ENCODE data around the gene RILPL1.
"Not testable (repeated sequence)": the region's sequence is repeated elsewhere in the genome, so short reads cannot be mapped to it uniquely, and the experiment has no call there.

Gene RILPL1

DNA sequence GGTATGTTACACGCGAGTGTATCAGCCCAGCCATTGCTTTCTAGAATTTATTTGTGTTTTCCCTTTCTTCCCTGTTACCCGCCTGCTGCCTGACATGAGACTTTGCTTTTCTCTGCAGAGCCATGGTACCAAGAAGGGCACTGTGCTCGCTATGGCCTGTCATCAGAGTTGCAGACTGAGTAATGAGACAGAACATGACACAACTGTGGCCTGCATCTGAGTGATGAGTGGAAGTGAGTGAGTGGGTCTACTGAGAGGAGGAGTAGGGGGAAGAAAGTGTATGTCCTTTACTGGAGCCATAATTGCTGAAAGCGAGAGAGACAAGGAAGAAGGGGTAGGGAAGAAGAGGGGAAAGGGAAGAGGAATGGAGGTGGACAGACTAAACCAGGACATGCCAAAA lies 2.9 kb downstream of the RILPL1 start:
- DNase-seq (ENCODE audit: low read depth in 2 of 2) = no peak

- no peak for DNase-seq (ENCODE audit: low read depth in 2 of 2)
These were observed 3.8 kb downstream of the RILPL1 start for GRCh38 chr12:123529686-123530085.

- no peak for DNase-seq (ENCODE audit: low read depth in 2 of 2)
These were observed 4.7 kb downstream of the RILPL1 start for GRCh38 chr12:123528858-123529257.

DNA sequence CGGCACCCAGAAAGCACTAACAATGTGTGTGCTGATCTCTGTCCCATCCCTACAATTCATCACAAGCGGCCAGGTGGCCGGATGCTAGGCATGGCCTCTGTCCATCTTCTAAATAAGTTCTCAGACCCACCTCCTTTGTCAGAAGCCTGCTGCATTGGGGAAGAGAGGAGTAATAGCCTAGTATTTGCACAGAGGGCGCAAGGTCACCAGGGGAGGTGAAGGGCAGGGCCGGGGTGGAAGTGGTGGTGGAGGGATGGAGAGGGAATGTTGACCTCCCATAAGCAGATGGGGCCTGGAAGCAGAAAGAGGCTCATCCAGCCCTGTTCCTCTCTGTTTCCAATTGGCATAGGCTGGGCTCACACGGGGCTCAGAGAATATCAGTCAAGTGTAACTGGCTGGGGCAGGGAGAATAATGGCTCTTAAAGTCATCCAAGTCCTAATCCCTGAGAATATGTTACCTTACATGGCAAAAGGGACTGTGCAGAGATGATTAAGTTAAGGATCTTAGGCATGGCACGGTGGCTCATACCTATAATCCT lies 6.9 kb downstream of the RILPL1 start:
- no peak for DNase-seq (ENCODE audit: low read depth in 2 of 2)

GRCh38 chr12:123524378-123524777 lies 9.1 kb downstream of the RILPL1 start:
- DNase-seq (ENCODE audit: low read depth in 2 of 2) = no peak

- no peak for DNase-seq (ENCODE audit: low read depth in 2 of 2)
These were observed 10.0 kb downstream of the RILPL1 start for GRCh38 chr12:123523518-123523917.

- DNase-seq (ENCODE audit: low read depth in 2 of 2) = no peak
These were observed 11.4 kb downstream of the RILPL1 start for GRCh38 chr12:123522164-123522563.

DNA sequence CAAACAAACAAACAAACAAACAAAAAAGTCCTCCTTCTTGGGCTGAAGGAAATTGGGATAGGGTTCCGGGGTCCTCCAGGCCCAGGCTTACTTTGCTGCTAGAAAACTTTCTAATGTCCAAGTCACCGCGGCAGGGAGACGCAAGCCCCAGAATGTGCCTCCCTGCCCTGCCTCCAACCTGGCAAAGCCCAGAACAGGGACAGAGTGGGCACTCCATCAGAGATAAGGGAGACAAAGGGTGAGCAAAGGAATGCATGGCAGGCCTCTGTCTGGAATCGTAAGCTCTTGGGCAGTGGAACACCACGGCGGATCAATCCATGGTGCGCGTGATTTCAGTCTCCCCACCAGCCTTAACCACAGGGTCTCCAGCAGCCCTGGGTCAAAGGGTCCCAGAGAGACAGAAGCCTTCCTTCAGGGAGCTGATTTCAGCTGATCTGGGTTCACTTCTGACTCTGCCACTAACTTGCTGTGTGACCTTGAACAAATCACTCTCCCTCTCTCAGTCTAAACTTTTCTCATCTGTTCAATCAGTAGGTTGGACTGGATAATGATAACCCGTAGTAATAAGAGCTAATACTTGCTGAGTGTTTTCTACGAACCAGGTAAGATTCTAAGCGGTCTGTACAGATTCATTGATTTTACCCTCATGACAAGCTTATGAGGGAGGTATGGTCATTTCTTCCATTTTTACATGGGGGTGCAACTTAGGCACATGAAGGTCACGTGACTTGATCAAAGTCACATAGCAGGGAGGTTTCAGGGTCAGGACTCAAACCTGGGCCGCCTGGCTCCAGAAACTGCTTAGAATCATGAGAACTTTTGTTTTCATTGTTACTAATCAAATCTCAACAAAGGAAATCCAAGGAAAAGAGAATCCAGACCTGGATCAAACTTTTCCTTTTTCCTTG lies 12.7 kb downstream of the RILPL1 start:
- no peak for DNase-seq (ENCODE audit: low read depth in 2 of 2)

- DNase-seq (ENCODE audit: low read depth in 2 of 2) = no peak
These were observed 14.1 kb downstream of the RILPL1 start for GRCh38 chr12:123519141-123520001.

GRCh38 chr12:123516216-123516780 lies 17.2 kb downstream of the RILPL1 start:
- no peak for DNase-seq (ENCODE audit: low read depth in 2 of 2)

DNA sequence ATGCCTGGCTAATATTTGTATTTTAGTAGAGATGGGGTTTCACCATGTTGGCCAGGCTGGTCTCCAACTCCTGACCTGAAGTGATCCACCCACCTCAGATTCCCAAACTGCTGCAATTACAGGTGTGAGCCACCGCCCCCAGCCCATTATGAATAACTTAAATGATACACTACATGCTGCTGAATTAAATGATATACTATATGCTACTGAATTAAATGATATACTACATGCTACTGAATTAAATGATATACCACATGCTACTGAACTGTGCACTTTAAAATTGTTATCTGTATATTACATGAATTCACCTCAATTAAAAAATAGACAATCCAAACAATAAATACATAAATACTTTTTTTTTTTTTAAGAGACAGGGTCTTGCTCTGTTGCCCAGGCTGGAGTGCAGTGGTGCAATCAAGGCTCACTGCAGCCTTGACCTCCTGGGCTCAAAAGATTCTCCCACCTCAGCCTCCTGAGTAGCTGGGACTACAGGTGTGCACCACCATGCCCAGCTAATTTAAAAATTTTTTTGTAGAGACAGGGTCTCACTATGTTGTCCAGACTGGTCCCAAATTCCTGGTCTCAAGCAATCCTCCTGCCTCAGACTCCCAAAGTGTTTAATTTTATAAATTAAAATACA lies 18.8 kb downstream of the RILPL1 start:
- not testable (repeated sequence) for DNase-seq (ENCODE audit: low read depth in 2 of 2)

- DNase-seq (ENCODE audit: low read depth in 2 of 2) = no peak
These were observed 19.7 kb downstream of the RILPL1 start for GRCh38 chr12:123513805-123514204.

DNA sequence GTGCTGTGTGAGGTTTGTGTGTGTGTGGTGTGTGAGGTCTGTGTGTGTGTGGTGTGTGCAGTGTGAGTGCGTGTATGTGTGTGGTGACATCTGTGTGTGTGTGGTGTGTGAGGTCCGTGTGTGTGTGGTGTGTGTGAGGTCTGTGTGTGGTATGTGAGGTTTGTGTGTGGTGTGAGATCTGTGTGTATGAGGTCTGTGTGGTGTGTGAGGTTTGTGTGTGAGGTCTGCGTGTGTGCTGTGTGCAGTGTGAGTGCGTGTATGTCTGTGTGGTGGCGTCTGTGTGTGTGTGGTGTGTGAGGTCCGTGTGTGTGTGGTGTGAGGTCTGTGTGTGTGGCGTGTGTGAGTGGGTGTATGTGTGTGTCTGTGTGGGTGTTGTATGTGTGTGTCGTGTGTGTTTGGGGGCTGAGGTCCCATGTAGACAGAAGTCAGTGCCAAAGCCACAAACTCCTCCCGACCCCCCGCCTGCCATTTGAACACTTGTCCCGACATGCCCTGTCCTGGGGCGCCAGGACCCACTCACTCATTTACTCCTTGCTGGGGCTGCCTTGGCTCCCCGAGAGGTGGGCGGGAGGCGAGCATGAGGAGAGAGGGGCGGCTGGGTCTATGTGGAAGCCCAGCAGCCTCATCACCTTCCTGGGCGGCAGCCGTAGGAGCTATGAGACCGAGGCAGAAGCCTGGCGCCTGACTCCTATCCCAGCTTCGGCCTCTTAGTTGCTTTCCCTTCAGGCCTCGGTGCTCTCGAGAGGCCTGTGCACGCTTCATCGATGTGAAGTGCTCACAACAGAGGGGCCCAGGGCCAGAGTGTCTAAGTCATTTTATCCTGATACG lies 20.5 kb downstream of the RILPL1 start:
- no peak for DNase-seq (ENCODE audit: low read depth in 2 of 2)

- DNase-seq (ENCODE audit: low read depth in 2 of 2) = no peak
These were observed 26.7 kb downstream of the RILPL1 start for GRCh38 chr12:123506843-123507236.

DNA sequence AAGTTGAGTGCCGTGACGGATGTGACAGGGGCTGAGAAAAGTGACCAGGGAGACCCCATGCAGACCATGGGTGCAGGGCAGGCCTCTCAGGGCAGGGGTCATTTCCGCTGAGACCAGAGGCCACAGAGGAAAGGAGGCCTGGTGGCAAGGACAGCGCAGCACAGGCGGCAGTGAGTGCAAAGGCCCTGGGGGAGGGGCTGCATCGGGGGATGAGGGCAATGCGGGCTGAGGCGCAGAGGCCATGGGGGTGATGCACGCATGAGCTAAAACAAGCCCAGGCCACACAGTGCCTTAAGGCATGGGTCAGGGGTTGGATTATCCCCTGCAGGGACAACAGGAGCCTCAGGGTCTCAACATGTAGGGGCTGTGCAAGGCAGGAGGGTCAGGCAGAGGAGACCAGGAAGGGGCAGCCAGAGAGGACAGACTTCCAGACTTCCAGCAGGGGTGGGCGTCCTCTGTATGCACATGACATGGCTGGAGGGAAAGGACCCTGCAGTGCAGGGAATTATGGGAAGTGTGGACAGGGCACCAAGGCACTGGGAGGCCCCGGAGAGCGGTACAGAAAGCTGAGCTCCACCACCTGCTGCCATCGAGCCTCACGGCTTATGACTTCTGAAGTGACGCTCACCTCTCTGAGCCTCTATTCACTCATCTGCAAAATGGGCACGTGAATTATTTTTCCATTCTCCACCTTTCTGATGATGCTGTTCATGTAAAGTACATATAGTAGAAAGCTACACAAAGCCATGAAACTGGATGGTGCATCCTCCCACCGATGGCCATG lies 27.3 kb downstream of the RILPL1 start:
- DNase-seq (ENCODE audit: low read depth in 2 of 2) = no peak

- no peak for DNase-seq (ENCODE audit: low read depth in 2 of 2)
These were observed 31.3 kb downstream of the RILPL1 start for GRCh38 chr12:123502163-123502704.

- DNase-seq (ENCODE audit: low read depth in 2 of 2) = no peak
These were observed 34.2 kb downstream of the RILPL1 start for GRCh38 chr12:123499332-123499731.

DNA sequence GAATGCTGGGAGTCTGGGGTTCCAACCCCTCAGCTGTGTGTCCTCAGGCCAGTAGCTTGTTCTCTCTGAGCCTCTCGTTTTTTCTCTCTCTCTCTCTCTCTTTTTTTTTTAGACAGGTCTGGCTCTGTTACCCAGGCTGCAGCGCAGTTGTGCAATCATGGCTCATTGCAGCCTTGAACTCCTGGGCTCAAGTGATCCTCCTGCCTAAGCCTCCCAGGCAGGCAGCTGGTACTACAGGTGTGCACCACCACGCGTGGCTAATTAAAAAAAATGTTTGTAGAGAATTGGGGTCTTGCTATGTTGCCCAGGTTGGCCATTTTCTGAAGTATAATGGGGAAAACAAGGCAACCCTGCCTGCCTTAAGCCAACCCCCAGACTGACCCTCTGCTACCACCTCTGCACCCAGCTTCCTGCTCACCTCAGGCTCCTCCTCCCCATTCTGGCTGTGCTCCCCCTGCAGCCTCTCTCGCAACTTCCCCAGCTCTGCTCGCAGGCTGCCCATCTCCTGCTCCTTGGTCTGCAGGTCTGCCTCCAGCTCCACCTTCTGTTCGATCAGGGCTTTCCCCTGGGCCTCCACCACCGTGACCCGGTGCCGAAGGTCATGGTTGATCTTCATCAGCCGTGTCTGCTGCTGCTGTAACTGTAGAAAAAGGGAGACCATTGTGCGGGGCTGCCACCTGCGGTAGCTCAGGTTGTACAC lies 35.2 kb downstream of the RILPL1 start:
- no peak for DNase-seq (ENCODE audit: low read depth in 2 of 2)

DNA sequence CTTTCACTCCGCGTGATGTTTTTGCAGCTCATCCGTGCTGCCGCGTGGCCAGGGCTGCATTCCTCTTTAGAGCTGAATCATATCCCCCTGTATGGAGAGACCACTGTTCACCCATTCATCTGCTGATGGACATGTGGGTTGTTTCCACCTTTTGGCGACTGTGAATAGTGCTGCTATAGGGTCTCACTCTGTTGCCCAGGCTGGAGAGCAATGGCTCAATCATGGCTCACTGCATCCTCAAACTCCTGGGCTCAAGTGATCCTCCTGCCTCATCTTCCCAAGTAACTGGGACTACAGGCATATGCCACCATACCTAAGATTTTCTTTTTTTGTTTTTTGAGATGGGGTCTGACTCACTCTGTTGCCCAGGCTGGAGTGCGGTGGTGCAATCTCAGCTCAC lies 36.5 kb downstream of the RILPL1 start:
- DNase-seq (ENCODE audit: low read depth in 2 of 2) = no peak
